Measurements from ENCODE around the gene ARSB. TPM values are rescaled to one million over a fixed set of nuclear protein-coding genes. Genes with fewer than 3 reads are reported as not detected.
A peak's percentile ranks its signal among the peaks of the same experiment; 100 is the strongest.

Gene ARSB
- polyA plus RNA-seq, 4 donors: 0.54 to 17.9 (median 1.9) TPM

GRCh38 chr5:79023348-79023747 is 38.2 kb upstream of the ARSB start:
- no peak overlapping the region for H3K27ac ChIP-seq (ENCODE audit: low read depth in 1 of 3, low read length in 2 of 3)
- no peak for DNase-seq
- peaks cover 0 to 4% (median 3%) of the 10 kb centered on the region in 3 donors for H3K27me3 ChIP-seq (ENCODE audit: control insufficient read depth in 3 of 3, insufficient read depth in 3 of 3, low read length in 3 of 3)
- no peak for FAIRE-seq
- no peaks in the 10 kb centered on the region for H3K36me3 ChIP-seq (ENCODE audit: control insufficient read depth in 3 of 3, insufficient read depth in 2 of 3, low read depth in 1 of 3, low read length in 3 of 3)
- peaks cover 0 to 3% (median 0%) of the 10 kb centered on the region in 3 donors for H3K4me1 ChIP-seq (ENCODE audit: control insufficient read depth in 3 of 3, insufficient read depth in 2 of 3, low read depth in 1 of 3, low read length in 2 of 3)
- H3K4me3 ChIP-seq (ENCODE audit: low read depth in 1 of 3, low read length in 3 of 3): no peak overlapping the region
- no peaks in the 10 kb centered on the region for H3K9me3 ChIP-seq (ENCODE audit: control insufficient read depth in 2 of 2, insufficient read depth in 1 of 2, low read depth in 1 of 2, low read length in 1 of 2)
- WGBS, 3 donors: 75 to 90% (median 87%) methylated on average over 1 of the region's 1 CpG

GRCh38 chr5:79022771-79023170 is 37.7 kb upstream of the ARSB start:
- FAIRE-seq (no peak), DNase-seq (no peak)
- Histone ChIP-seq H3K27me3 (ENCODE audit: control insufficient read depth in 3 of 3, insufficient read depth in 3 of 3, low read length in 3 of 3) (peaks cover 0 to 4% (median 3%) of the 10 kb centered on the region in 3 donors), H3K27ac (ENCODE audit: low read depth in 1 of 3, low read length in 2 of 3) (no peak overlapping the region), H3K4me1 (ENCODE audit: control insufficient read depth in 3 of 3, insufficient read depth in 2 of 3, low read depth in 1 of 3, low read length in 2 of 3) (peaks cover 0 to 3% (median 0%) of the 10 kb centered on the region in 3 donors), H3K9me3 (ENCODE audit: control insufficient read depth in 2 of 2, insufficient read depth in 1 of 2, low read depth in 1 of 2, low read length in 1 of 2) (no peaks in the 10 kb centered on the region), H3K4me3 (ENCODE audit: low read depth in 1 of 3, low read length in 3 of 3) (no peak overlapping the region), H3K36me3 (ENCODE audit: control insufficient read depth in 3 of 3, insufficient read depth in 2 of 3, low read depth in 1 of 3, low read length in 3 of 3) (no peaks in the 10 kb centered on the region)
- 83 to 86% (median 84%) methylated on average over 2 of the region's 2 CpGs for WGBS, 3 donors

DNA sequence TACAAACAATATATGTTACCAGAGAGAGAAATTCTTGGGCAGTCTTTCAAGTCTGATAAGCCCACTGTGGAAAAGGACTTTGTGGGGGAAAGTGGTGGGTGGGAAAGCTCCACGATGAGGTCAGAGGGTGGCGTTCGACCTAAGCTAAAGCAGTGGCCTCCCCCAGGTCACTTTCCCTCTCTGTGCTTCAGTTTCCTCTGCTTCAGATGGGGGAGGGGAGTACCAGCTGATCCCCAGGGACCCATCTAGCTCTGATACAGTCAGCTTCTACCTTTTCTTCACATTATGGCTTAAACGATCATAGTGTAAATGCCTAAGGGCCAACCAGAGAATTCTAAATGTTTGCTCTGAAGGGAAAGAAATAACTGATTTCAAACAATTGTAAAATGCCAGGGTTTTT is 36.6 kb upstream of the ARSB start:
- FAIRE-seq: no peak

DNA sequence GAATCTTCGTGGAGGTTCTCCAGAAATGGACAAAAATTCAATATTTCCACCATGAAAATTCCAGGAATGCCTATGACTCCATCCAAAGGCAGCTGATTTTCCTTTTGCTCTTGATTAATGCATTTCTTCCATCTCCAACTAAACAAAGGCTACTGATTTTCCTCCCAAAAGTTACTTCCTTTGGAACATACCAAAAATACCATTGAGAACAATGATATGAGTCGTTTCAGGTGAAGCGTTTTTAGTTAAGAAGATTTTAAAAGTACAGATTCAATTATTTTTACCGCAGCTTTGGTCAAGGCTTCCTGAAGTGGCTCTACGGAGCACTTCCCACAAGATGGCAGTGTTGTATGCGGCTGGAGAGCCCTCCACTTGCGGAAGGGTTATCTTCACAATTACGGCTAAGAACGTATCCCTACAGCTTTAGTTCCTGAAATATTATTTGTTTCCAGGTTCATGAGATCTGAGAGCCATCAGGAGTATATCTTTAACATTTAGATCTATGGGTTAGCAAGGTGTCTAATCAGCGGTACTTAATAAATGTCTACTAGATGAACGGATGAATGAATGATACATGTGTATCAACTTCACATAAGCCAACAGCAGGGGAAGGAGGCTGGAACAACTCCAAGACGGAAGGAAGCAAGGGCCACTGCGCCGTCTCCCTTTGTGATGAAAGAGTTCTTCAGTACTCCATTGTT is 35.9 kb upstream of the ARSB start:
- Histone ChIP-seq H3K36me3 (ENCODE audit: control insufficient read depth in 3 of 3, insufficient read depth in 2 of 3, low read depth in 1 of 3, low read length in 3 of 3) (no peaks in the 10 kb centered on the region), H3K27ac (ENCODE audit: low read depth in 1 of 3, low read length in 2 of 3) (no peak overlapping the region), H3K9me3 (ENCODE audit: control insufficient read depth in 2 of 2, insufficient read depth in 1 of 2, low read depth in 1 of 2, low read length in 1 of 2) (no peaks in the 10 kb centered on the region), H3K4me3 (ENCODE audit: low read depth in 1 of 3, low read length in 3 of 3) (no peak overlapping the region), H3K27me3 (ENCODE audit: control insufficient read depth in 3 of 3, insufficient read depth in 3 of 3, low read length in 3 of 3) (peaks cover 0 to 3% (median 0%) of the 10 kb centered on the region in 3 donors), H3K4me1 (ENCODE audit: control insufficient read depth in 3 of 3, insufficient read depth in 2 of 3, low read depth in 1 of 3, low read length in 2 of 3) (peaks cover 0 to 3% (median 0%) of the 10 kb centered on the region in 3 donors)
- DNase-seq (peak; percentile 46 to 73), FAIRE-seq (no peak)
- 11 to 20% (median 19%) methylated on average over 14 of the region's 14 CpGs for WGBS, 3 donors

More for the DNA sequence above, 36.6 kb upstream of the ARSB start:
- H3K9me3 ChIP-seq (ENCODE audit: control insufficient read depth in 2 of 2, insufficient read depth in 1 of 2, low read depth in 1 of 2, low read length in 1 of 2): no peaks in the 10 kb centered on the region
- no peak overlapping the region for H3K27ac ChIP-seq (ENCODE audit: low read depth in 1 of 3, low read length in 2 of 3)
- DNase-seq: no peak
- H3K36me3 ChIP-seq (ENCODE audit: control insufficient read depth in 3 of 3, insufficient read depth in 2 of 3, low read depth in 1 of 3, low read length in 3 of 3): no peaks in the 10 kb centered on the region
- H3K27me3 ChIP-seq (ENCODE audit: control insufficient read depth in 3 of 3, insufficient read depth in 3 of 3, low read length in 3 of 3): peaks cover 0 to 4% (median 3%) of the 10 kb centered on the region in 3 donors
- 54 to 60% (median 58%) methylated on average over 4 of the region's 4 CpGs for WGBS, 3 donors
- H3K4me1 ChIP-seq (ENCODE audit: control insufficient read depth in 3 of 3, insufficient read depth in 2 of 3, low read depth in 1 of 3, low read length in 2 of 3): peaks cover 0 to 3% (median 0%) of the 10 kb centered on the region in 3 donors
- no peak overlapping the region for H3K4me3 ChIP-seq (ENCODE audit: low read depth in 1 of 3, low read length in 3 of 3)

DNA sequence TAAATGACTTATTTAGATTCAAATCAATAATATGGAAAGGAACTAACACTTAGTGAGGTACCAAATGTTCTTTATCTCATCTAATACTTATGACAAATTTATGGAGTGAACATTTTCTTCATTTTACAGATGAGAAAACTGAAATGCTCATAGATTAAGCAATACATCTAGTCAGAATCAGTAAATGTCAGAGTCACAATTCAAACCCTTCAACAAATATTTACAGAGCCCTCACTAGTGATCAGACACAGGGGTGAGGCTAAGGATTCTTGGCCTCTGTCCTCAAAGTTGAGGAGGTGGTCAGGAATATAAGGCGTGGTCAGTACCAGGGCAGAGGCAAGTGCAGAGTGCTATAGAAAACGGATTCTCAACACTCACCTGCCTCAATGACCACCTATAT is 29.5 kb upstream of the ARSB start:
- H3K4me3 ChIP-seq (ENCODE audit: low read depth in 1 of 3, low read length in 3 of 3): no peak overlapping the region
- H3K9me3 ChIP-seq (ENCODE audit: control insufficient read depth in 2 of 2, insufficient read depth in 1 of 2, low read depth in 1 of 2, low read length in 1 of 2): peaks cover 0 to 8% of the 10 kb centered on the region in 2 donors
- DNase-seq: no peak
- no peak overlapping the region for H3K27ac ChIP-seq (ENCODE audit: low read depth in 1 of 3, low read length in 2 of 3)
- peaks cover 0 to 3% (median 0%) of the 10 kb centered on the region in 3 donors for H3K27me3 ChIP-seq (ENCODE audit: control insufficient read depth in 3 of 3, insufficient read depth in 3 of 3, low read length in 3 of 3)
- no peaks in the 10 kb centered on the region for H3K4me1 ChIP-seq (ENCODE audit: control insufficient read depth in 3 of 3, insufficient read depth in 2 of 3, low read depth in 1 of 3, low read length in 2 of 3)
- H3K36me3 ChIP-seq (ENCODE audit: control insufficient read depth in 3 of 3, insufficient read depth in 2 of 3, low read depth in 1 of 3, low read length in 3 of 3): no peaks in the 10 kb centered on the region
- WGBS, 3 donors: 67 to 77% (median 71%) methylated on average over 2 of the region's 2 CpGs
- FAIRE-seq: no peak

- DNase-seq: no peak
- H3K27ac ChIP-seq (ENCODE audit: low read depth in 1 of 3, low read length in 2 of 3): no peak overlapping the region
- H3K4me1 ChIP-seq (ENCODE audit: control insufficient read depth in 3 of 3, insufficient read depth in 2 of 3, low read depth in 1 of 3, low read length in 2 of 3): no peaks in the 10 kb centered on the region
- no peak overlapping the region for H3K4me3 ChIP-seq (ENCODE audit: low read depth in 1 of 3, low read length in 3 of 3)
- peaks cover 0 to 3% (median 0%) of the 10 kb centered on the region in 3 donors for H3K27me3 ChIP-seq (ENCODE audit: control insufficient read depth in 3 of 3, insufficient read depth in 3 of 3, low read length in 3 of 3)
- no peaks in the 10 kb centered on the region for H3K36me3 ChIP-seq (ENCODE audit: control insufficient read depth in 3 of 3, insufficient read depth in 2 of 3, low read depth in 1 of 3, low read length in 3 of 3)
- FAIRE-seq: no peak
- H3K9me3 ChIP-seq (ENCODE audit: control insufficient read depth in 2 of 2, insufficient read depth in 1 of 2, low read depth in 1 of 2, low read length in 1 of 2): peaks cover 0 to 8% of the 10 kb centered on the region in 2 donors
These were observed 26.8 kb upstream of the ARSB start for GRCh38 chr5:79011869-79012268.

DNA sequence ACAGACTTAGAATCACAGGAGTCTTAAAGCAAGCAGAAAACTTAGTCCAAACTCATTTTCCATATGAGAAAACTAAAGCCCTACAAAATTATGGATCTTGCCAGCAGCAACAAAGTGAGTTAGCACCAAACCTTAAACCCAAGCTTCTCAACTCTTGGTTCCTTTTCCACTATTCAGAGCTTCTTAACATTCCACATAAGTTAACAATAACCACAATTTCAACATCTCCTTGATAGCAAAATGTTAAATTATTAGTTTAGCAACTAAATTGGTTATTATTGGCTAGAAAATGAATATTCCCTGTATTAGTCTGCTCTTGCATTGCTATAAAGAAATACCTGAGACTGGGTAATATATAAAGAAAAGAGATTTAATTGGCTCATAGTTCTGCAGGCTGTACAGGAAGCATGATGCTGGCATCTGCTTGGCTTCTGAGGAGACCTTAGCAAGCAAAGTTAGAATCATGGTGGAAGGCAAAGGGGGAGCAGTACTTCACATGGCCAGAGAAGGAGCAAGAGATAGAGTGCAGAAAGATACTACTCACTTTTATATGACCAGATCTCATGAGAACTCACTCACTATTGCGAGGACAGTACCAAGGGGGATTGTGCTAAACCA is 26.2 kb upstream of the ARSB start:
- FAIRE-seq (no peak), DNase-seq (no peak)
- Histone ChIP-seq H3K4me3 (ENCODE audit: low read depth in 1 of 3, low read length in 3 of 3) (no peak overlapping the region), H3K36me3 (ENCODE audit: control insufficient read depth in 3 of 3, insufficient read depth in 2 of 3, low read depth in 1 of 3, low read length in 3 of 3) (no peaks in the 10 kb centered on the region), H3K4me1 (ENCODE audit: control insufficient read depth in 3 of 3, insufficient read depth in 2 of 3, low read depth in 1 of 3, low read length in 2 of 3) (no peaks in the 10 kb centered on the region), H3K9me3 (ENCODE audit: control insufficient read depth in 2 of 2, insufficient read depth in 1 of 2, low read depth in 1 of 2, low read length in 1 of 2) (peaks cover 0 to 8% of the 10 kb centered on the region in 2 donors), H3K27ac (ENCODE audit: low read depth in 1 of 3, low read length in 2 of 3) (no peak overlapping the region), H3K27me3 (ENCODE audit: control insufficient read depth in 3 of 3, insufficient read depth in 3 of 3, low read length in 3 of 3) (peaks cover 0 to 3% (median 0%) of the 10 kb centered on the region in 3 donors)
- WGBS, 3 donors: 100% methylated on average over 1 of the region's 1 CpG

DNA sequence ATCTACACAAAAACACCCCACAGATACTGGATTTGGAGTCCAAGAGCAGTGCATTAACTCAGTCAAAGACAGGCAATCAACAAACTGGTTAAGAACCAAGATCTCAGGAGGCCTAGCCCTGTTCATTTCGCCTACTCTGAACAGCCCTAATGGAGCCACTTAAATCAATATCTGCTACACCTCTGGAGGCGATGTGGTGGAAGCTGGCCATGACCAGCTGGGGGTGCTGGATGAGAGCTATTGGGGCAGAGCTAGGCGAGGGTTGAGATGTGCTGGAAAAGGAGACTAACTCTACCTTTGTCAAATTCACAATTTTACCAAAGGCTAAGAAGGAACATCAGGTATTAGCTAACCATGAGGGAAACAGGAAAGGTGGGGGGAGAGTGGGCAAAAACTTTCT is 23.3 kb upstream of the ARSB start:
- Histone ChIP-seq H3K4me1 (ENCODE audit: control insufficient read depth in 3 of 3, insufficient read depth in 2 of 3, low read depth in 1 of 3, low read length in 2 of 3) (no peaks in the 10 kb centered on the region), H3K27ac (ENCODE audit: low read depth in 1 of 3, low read length in 2 of 3) (no peak overlapping the region), H3K36me3 (ENCODE audit: control insufficient read depth in 3 of 3, insufficient read depth in 2 of 3, low read depth in 1 of 3, low read length in 3 of 3) (no peaks in the 10 kb centered on the region), H3K27me3 (ENCODE audit: control insufficient read depth in 3 of 3, insufficient read depth in 3 of 3, low read length in 3 of 3) (no peaks in the 10 kb centered on the region), H3K4me3 (ENCODE audit: low read depth in 1 of 3, low read length in 3 of 3) (no peak overlapping the region), H3K9me3 (ENCODE audit: control insufficient read depth in 2 of 2, insufficient read depth in 1 of 2, low read depth in 1 of 2, low read length in 1 of 2) (peaks cover 0 to 8% of the 10 kb centered on the region in 2 donors)
- no peak for FAIRE-seq
- whole genome bisulfite sequencing, 3 donors: 61 to 83% (median 78%) methylated on average over 3 of the region's 3 CpGs
- no peak for DNase-seq

All from small intestine (tissue), 7 donors.